HCT116 (cell line): ENCODE measurements around the gene PSKH1. TPM values are rescaled to one million over a fixed set of nuclear protein-coding genes. Genes with fewer than 3 reads are reported as not detected.
A peak's percentile ranks its signal among the peaks of the same experiment; 100 is the strongest.

ENCODE experiments used
- ATAC-seq: fragments of 200-7000 bp; cut with Tn5 transposase; 2 replicates; pipeline ENCODE4 v1.9.1; 2020; ENCODE audit warnings: mild to moderate bottlenecking, moderate library complexity
- BruUV-seq: library from RNA; stranded (reverse); fragments of 400-500 nt; replicated peaks from 2 replicates; lab custom pipeline; 2021; lab: Mats Ljungman, UMichigan
- CTCF ChIA-PET: fragments of 300-600 bp; sonication (Branson Sonifier 250); formaldehyde crosslinking; loops from one replicate; lab custom pipeline; 2021; ENCODE audit warnings: antibody characterized with exemption; lab: Charles Lee
- POLR2A ChIA-PET: fragments of 300-600, 350-600 bp; sonication (Branson Sonifier 250); formaldehyde crosslinking; loops from one replicate; lab custom pipeline; 2021; ENCODE audit warnings: antibody characterized with exemption; lab: Charles Lee
- RAD21 ChIA-PET, 2 experiments: fragments of 300-600 bp; sonication (Branson Sonifier 250); formaldehyde crosslinking; loops; one replicate each; lab custom pipeline; 2023; ENCODE audit warnings: low total read pairs in 2 of 2; ENCODE audit not compliant: uncharacterized antibody in 2 of 2, unreplicated experiment in 2 of 2, low non-redundant PET in 1 of 2; lab: Charles Lee
- DNase-seq: peaks from one replicate; pipeline ENCODE4 v3.0.0-alpha.2; 2010; ENCODE audit warnings: low read depth, low spot score
- H2AFZ ChIP-seq: fragments of 200-600 bp; shearing (Covaris generic), sonication (generic); 2 replicates; pipeline ENCODE4 v1.6.1; 2017; ENCODE audit warnings: low read depth, mixed run types, mixed read lengths, antibody characterized with exemption, low read length; ENCODE audit not compliant: poor library complexity, severe bottlenecking
- H3K27ac ChIP-seq: 2 replicates; pipeline ENCODE4 v1.5.1; 2012; ENCODE audit warnings: low read depth, low read length
- H3K27me3 ChIP-seq: fragments of 200-600 bp; sonication (generic); 2 replicates; pipeline ENCODE4 v1.6.1; 2016; ENCODE audit warnings: mixed run types, low read length, mixed read lengths; ENCODE audit not compliant: insufficient read depth
- H3K36me3 ChIP-seq, 2 experiments: fragments of 200-500 bp in 1 of 2; fragments of 200-600 bp in 1 of 2; sonication (Bioruptor generic) in 1 of 2; sonication (generic) in 1 of 2; 2 replicates each; pipeline versions ENCODE4 v1.5.1 to v1.6.1; 2014 to 2016; ENCODE audit warnings: low read length in 2 of 2, inconsistent platforms in 1 of 2, mixed read lengths in 1 of 2, mixed run types in 1 of 2; ENCODE audit not compliant: insufficient read depth in 2 of 2, control insufficient read depth in 1 of 2
- H3K4me1 ChIP-seq, 2 experiments: fragments of 200-600 bp in 1 of 2; sonication (generic) in 1 of 2; 2 replicates each; pipeline versions ENCODE4 v1.5.1 to v1.6.1; 2012 to 2017; ENCODE audit warnings: low read length in 2 of 2, inconsistent platforms in 1 of 2, mild to moderate bottlenecking in 1 of 2, mixed read lengths in 1 of 2, mixed run types in 1 of 2, moderate library complexity in 1 of 2; ENCODE audit not compliant: insufficient read depth in 2 of 2, control insufficient read depth in 1 of 2
- H3K4me2 ChIP-seq: fragments of 200-600 bp; sonication (generic); 2 replicates; pipeline ENCODE4 v1.6.1; 2017; ENCODE audit warnings: mixed run types, low read length, mixed read lengths
- H3K4me3 ChIP-seq, 2 experiments: fragments of 200-600 bp in 1 of 2; sonication (generic) in 1 of 2; replicated peaks in 1 of 2; 2 replicates each; pipeline ENCODE4 v1.5.1; 2011 to 2016; ENCODE audit warnings: low read length in 2 of 2, control low read depth in 1 of 2, low read depth in 1 of 2, mild to moderate bottlenecking in 1 of 2, mixed read lengths in 1 of 2, mixed run types in 1 of 2
- H3K79me2 ChIP-seq: fragments of 200-600 bp; sonication (generic); 2 replicates; pipeline ENCODE4 v1.6.1; 2017; ENCODE audit warnings: mild to moderate bottlenecking, mixed run types, low read length, moderate library complexity, mixed read lengths; ENCODE audit not compliant: insufficient read depth
- H3K9ac ChIP-seq: fragments of 200-600 bp; sonication (generic); 2 replicates; pipeline ENCODE4 v1.6.1; 2016; ENCODE audit warnings: low read length, mixed read lengths
- H3K9me2 ChIP-seq: fragments of 200-600 bp; sonication (generic), shearing (Covaris generic); 2 replicates; pipeline ENCODE4 v1.6.1; 2017; ENCODE audit warnings: mixed run types, mild to moderate bottlenecking, moderate library complexity; ENCODE audit not compliant: insufficient read depth
- H3K9me3 ChIP-seq, 2 experiments: fragments of 200-500 bp in 1 of 2; fragments of 200-600 bp in 1 of 2; sonication (Bioruptor generic) in 1 of 2; sonication (generic) in 1 of 2; 2 replicates each; pipeline ENCODE4 v1.6.1; 2014 to 2017; ENCODE audit warnings: low read length in 2 of 2, mixed read lengths in 2 of 2, inconsistent platforms in 1 of 2, low read depth in 1 of 2, mild to moderate bottlenecking in 1 of 2, mixed run types in 1 of 2, moderate library complexity in 1 of 2; ENCODE audit not compliant: control insufficient read depth in 1 of 2, insufficient read depth in 1 of 2
- H4K20me1 ChIP-seq: fragments of 200-600 bp; sonication (generic), shearing (Covaris generic); 2 replicates; pipeline ENCODE4 v1.6.1; 2017; ENCODE audit warnings: mixed run types, mild to moderate bottlenecking, moderate library complexity; ENCODE audit not compliant: insufficient read depth
- ATF3 ChIP-seq: IDR thresholded peaks from 2 replicates; pipeline ENCODE4 v1.6.1; 2012
- CBX3 ChIP-seq: IDR thresholded peaks from 2 replicates; pipeline ENCODE4 v1.6.1; 2012; ENCODE audit warnings: low read depth
- CEBPB ChIP-seq: IDR thresholded peaks from 2 replicates; pipeline ENCODE4 v1.6.1; 2012; ENCODE audit warnings: low read depth
- CTCF ChIP-seq, 3 experiments: fragments of 200-600 bp in 1 of 3; sonication (generic) in 1 of 3; IDR thresholded peaks in 2 of 3; conservative IDR thresholded peaks in 1 of 3; 2 replicates each; pipeline ENCODE4 v1.5.1; 2012 to 2017; ENCODE audit warnings: low read depth in 2 of 3, low read length in 2 of 3, antibody characterized with exemption in 1 of 3, borderline replicate concordance in 1 of 3, control low read depth in 1 of 3, mild to moderate bottlenecking in 1 of 3, mixed read lengths in 1 of 3, mixed run types in 1 of 3, moderate library complexity in 1 of 3; ENCODE audit not compliant: insufficient read depth in 1 of 3
- EZH2 ChIP-seq: fragments of 200-600 bp; sonication (generic); IDR thresholded peaks from 2 replicates; pipeline ENCODE4 v1.6.1; 2017; ENCODE audit warnings: antibody characterized with exemption, mixed run types
- EZH2phosphoT487 ChIP-seq: fragments of 200-600 bp; IDR thresholded peaks from 2 replicates; pipeline ENCODE4 v1.6.1; 2018; ENCODE audit warnings: antibody characterized with exemption, borderline replicate concordance
- FOSL1 ChIP-seq: IDR thresholded peaks from 2 replicates; pipeline ENCODE4 v1.6.1; 2012; ENCODE audit warnings: low read depth
- JUND ChIP-seq: IDR thresholded peaks from 2 replicates; pipeline ENCODE4 v1.6.1; 2012
- MAX ChIP-seq: IDR thresholded peaks from 2 replicates; pipeline ENCODE4 v1.6.1; 2012
- POLR2A ChIP-seq: IDR thresholded peaks from 2 replicates; pipeline ENCODE4 v1.7.0; 2011; ENCODE audit warnings: borderline replicate concordance; ENCODE audit not compliant: insufficient read depth, insufficient read length; ENCODE audit errors: extremely low read depth
- POLR2AphosphoS5 ChIP-seq: IDR thresholded peaks from 2 replicates; pipeline ENCODE4 v1.6.1; 2011; ENCODE audit warnings: mild to moderate bottlenecking, low read depth, low read length, moderate library complexity
- RAD21 ChIP-seq: IDR thresholded peaks from 2 replicates; pipeline ENCODE4 v1.6.1; 2012; ENCODE audit warnings: low read depth, mild to moderate bottlenecking
- REST ChIP-seq: IDR thresholded peaks from 2 replicates; pipeline ENCODE4 v1.6.1; 2012; ENCODE audit warnings: low read depth
- SIN3A ChIP-seq: IDR thresholded peaks from 2 replicates; pipeline ENCODE4 v1.6.1; 2012; ENCODE audit warnings: low read depth
- SP1 ChIP-seq: IDR thresholded peaks from 2 replicates; pipeline ENCODE4 v1.6.1; 2012; ENCODE audit warnings: low read depth
- YY1 ChIP-seq: IDR thresholded peaks from 2 replicates; pipeline ENCODE4 v1.6.1; 2011; ENCODE audit warnings: low read length, low read depth, moderate library complexity, mild to moderate bottlenecking; ENCODE audit not compliant: insufficient replicate concordance; ENCODE audit errors: extremely low read depth
- ZBTB33 ChIP-seq: IDR thresholded peaks from 2 replicates; pipeline ENCODE4 v1.6.1; 2011; ENCODE audit warnings: mild to moderate bottlenecking, low read length, moderate library complexity; ENCODE audit not compliant: insufficient replicate concordance; ENCODE audit errors: extremely low read depth
- ZFX ChIP-seq: fragments of 450-650 bp; IDR thresholded peaks from 2 replicates; pipeline ENCODE4 v1.6.1; 2017
- ZNF274 ChIP-seq: fragments of 200-500 bp; sonication (Bioruptor generic); IDR thresholded peaks from 2 replicates; pipeline ENCODE4 v1.6.1; 2014; ENCODE audit warnings: mild to moderate bottlenecking, low read depth, low read length, inconsistent platforms
- intact Hi-C: fragments of 100-400 bp; cut with micrococcal nuclease; formaldehyde crosslinking; loops from 2 replicates; pipeline ENCODE4 v1.10.0; 2022
- total RNA-seq: library from RNA; stranded (reverse); gene quantifications from one replicate; pipeline ENCODE4 v1.2.1, GENCODE V29; 2021; ENCODE audit not compliant: unreplicated experiment

The PSKH1 gene
- total RNA-seq, 1 experiment from 2014 or later, result 16.2 TPM

GRCh38 chr16:67872631-67873434 lies 20.2 kb upstream of the PSKH1 start, which contains the start of gene EDC4:
Gene EDC4 (plus strand): TSS chr16:67873052. CDS start chr16:67873262, 210 bp downstream.
- ATAC-seq (peak; percentile 90), DNase-seq (peak; percentile 52)
- intact Hi-C loops, result no loop called here
- Histone ChIP-seq H2AFZ (no peak within 1 kb of the TSS), H4K20me1 (no peaks in the 10 kb centered on the region), H3K4me1 (peaks cover 7 to 17% of the 10 kb centered on the region in 2 experiments), H3K9me2 (no peaks in the 10 kb centered on the region), H3K4me2 (peak within 1 kb of the TSS; percentile 99), H3K79me2 (peaks cover 39% of the 10 kb centered on the region), H3K27me3 (no peaks in the 10 kb centered on the region), H3K36me3 (peaks cover 34 to 35% of the 10 kb centered on the region in 2 experiments; a peak in 3 of 4 replicates), H3K9me3 (no peaks in the 10 kb centered on the region), H3K27ac (peak within 1 kb of the TSS; percentile 70), H3K9ac (peak within 1 kb of the TSS; percentile 93), H3K4me3 (peak within 1 kb of the TSS; percentile 82 to 97)
- BruUV-seq, result no TSS peak
- ChIA-PET POLR2A (no interaction called here), CTCF (interaction anchor here (2.7 kb wide), 1 partner anchor 11 kb away, joined by 12 read pairs; the partner anchor contains the start of gene NRN1L), RAD21 (no interaction called here)
- no peak for TF ChIP-seq ZNF274
- TF ChIP-seq POLR2A, result no peak
- no peak for TF ChIP-seq RAD21
- peak; percentile 81; the same call in 1 of the 2 replicates for TF ChIP-seq ZFX
- TF ChIP-seq EZH2, result no peak
- TF ChIP-seq SIN3A, result peak; percentile 78
- TF ChIP-seq POLR2AphosphoS5, result peak; percentile 91
- TF ChIP-seq FOSL1, result no peak
- TF ChIP-seq MAX, result peak; percentile 66
- peak; percentile 77 for TF ChIP-seq YY1
- no peak for TF ChIP-seq CEBPB
- no peak for TF ChIP-seq JUND
- TF ChIP-seq SP1, result peak; percentile 47
- no peak; the same call in 1 of the 2 replicates for TF ChIP-seq CBX3
- TF ChIP-seq EZH2phosphoT487, result no peak
- TF ChIP-seq ZBTB33, result no peak
- TF ChIP-seq REST, result no peak
- no peak for TF ChIP-seq CTCF (IDR thresholded peaks at IDR 0.05 in 2 of 3, conservative IDR thresholded peaks at IDR 0.05 in 1 of 3; ENCODE audit: borderline replicate concordance in 1 of 3, insufficient read depth in 1 of 3, low read depth in 2 of 3, low read length in 2 of 3)
- no peak for TF ChIP-seq ATF3
